22Rv1 (cell line): ENCODE measurements around the gene DHTKD1.

ENCODE experiments used
- CTCF ChIP-seq: fragments of 450-650 bp; IDR thresholded peaks from 2 replicates; pipeline ENCODE4 v1.5.1; 2017; ENCODE audit warnings: mild to moderate bottlenecking
- ZFX ChIP-seq: fragments of 450-650 bp; IDR thresholded peaks from 2 replicates; pipeline ENCODE4 v1.6.1; 2017; ENCODE audit warnings: antibody characterized with exemption, borderline replicate concordance

GRCh38 chr10:12111528-12111927, 42.8 kb downstream of the DHTKD1 start:
- no peak for TF ChIP-seq CTCF
- no peak for TF ChIP-seq ZFX
